Activated naive CD8-positive, alpha-beta T cell treated with anti-CD3 and anti-CD28 coated beads for 36 hours (primary cell): Measurements from ENCODE around the gene PGAM1. TPM values are rescaled to one million over a fixed set of nuclear protein-coding genes. Genes with fewer than 3 reads are reported as not detected.
"Not testable (repeated sequence)": the region's sequence is repeated elsewhere in the genome, so short reads cannot be mapped to it uniquely, and the experiment has no call there.

Source experiments
- DNase-seq: peaks from one replicate; pipeline ENCODE4 v3.0.0; 2021
- H3K27ac Mint-ChIP-seq: one replicate; pipeline ENCODE4 v1.8.0; 2022; ENCODE audit warnings: mild to moderate bottlenecking, moderate library complexity, mixed read lengths
- H3K27me3 Mint-ChIP-seq: one replicate; pipeline ENCODE4 v1.8.0; 2022; ENCODE audit warnings: mild to moderate bottlenecking, mixed read lengths
- H3K36me3 Mint-ChIP-seq: one replicate; pipeline ENCODE4 v1.8.0; 2021; ENCODE audit warnings: mild to moderate bottlenecking, mixed read lengths
- H3K4me1 Mint-ChIP-seq: one replicate; pipeline ENCODE4 v1.8.0; 2021; ENCODE audit warnings: mixed read lengths
- H3K4me3 Mint-ChIP-seq: one replicate; pipeline ENCODE4 v1.8.0; 2022; ENCODE audit warnings: mild to moderate bottlenecking, moderate library complexity, mixed read lengths
- H3K9me3 Mint-ChIP-seq: one replicate; pipeline ENCODE4 v1.8.0; 2022; ENCODE audit warnings: mixed read lengths
- total RNA-seq, 2 experiments: library from RNA; stranded (reverse); gene quantifications; one replicate each; pipeline ENCODE4 v1.2.3, GENCODE V29; 2021

Gene PGAM1
- total RNA-seq, 2 experiments from 2014 or later: 933 to 982 TPM

DNA sequence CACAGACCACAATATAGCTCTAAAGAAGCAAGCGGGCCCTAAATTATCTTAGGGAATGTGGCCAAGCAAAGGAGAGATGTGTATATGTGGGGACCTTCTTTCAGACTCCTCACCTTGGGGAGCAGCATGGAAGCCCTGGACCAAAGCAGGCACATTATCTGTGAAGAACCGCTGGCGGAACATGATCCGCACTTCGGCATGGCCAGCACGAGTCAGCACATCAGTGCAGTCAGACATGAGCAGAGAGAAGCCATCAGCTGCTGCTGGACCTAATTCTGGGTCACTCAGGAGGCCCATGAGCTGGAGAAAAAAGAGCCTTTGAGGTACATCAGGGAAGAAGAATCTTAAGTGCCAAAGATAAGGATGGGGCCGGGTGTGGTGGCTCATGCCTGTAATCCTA lies 33.9 kb downstream of the PGAM1 start:
- H3K27me3 Mint-ChIP-seq: no peaks in the 10 kb centered on the region
- no peak for DNase-seq
- H3K36me3 Mint-ChIP-seq: peaks cover 42% of the 10 kb centered on the region
- H3K9me3 Mint-ChIP-seq: no peaks in the 10 kb centered on the region
- no peak overlapping the region for H3K4me3 Mint-ChIP-seq
- peak overlapping the region; percentile 18 for H3K27ac Mint-ChIP-seq
- H3K4me1 Mint-ChIP-seq: peaks cover 16% of the 10 kb centered on the region

DNA sequence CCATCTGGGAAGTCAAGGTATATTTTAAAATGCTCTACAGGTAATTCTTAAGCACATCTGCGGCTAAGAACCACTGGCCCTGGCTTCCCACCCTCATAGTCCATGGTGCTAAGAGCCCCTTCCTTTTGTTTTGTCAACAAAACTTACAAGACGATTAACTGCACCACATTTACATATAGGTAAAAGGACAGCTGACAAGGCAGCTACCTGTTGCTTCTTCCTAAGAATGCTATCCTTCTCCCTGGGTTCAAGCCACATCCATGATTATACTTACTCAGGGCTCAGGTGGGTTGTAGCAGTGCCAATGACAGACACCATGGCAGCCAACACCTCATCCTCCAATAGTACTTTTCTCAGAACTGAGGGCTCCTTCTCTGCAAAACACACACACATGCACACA lies 36.3 kb downstream of the PGAM1 start:
- H3K27ac Mint-ChIP-seq: no peak overlapping the region

DNA sequence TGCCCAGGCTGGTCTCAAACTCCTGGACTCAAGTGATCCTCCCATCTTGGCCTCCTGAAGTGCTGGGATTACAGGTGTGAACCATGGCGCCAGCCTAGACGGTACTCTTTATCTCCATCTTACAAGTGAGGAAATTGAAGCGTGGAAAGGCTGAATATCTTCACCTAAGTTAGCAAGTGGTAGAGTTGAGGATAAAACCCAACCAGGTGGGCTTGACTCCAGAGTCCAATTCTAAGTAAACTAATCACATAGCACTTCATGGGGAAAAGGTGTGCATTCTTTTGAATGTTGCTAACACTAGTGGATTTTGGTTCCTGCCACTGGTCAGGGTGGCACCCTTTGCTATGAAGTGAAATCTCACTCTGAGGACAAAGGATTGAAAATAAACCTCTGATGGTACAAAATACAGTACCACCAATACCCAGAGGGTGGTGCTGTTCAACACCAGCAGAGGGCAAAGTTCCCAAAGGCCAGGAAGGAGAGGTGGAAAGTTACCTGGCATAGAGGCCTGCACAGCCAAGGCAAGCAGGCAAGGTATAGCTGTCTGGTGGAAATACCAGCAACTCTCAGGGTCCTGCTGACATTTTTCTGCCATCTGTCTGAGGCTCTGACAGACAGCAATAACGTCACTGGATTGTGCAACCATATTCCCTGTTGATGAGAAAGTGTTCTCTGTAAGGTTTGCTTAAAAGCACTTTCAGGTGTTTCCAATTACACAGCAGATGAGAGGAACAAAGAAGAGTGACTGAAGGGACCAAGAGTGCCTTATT lies 37.6 kb downstream of the PGAM1 start:
- Mint-ChIP-seq H3K4me1 (no peaks in the 10 kb centered on the region), H3K36me3 (peaks cover 21% of the 10 kb centered on the region), H3K9me3 (no peaks in the 10 kb centered on the region), H3K27me3 (no peaks in the 10 kb centered on the region), H3K4me3 (no peak overlapping the region), H3K27ac (peak overlapping the region; percentile 12)
- peak; percentile 12 for DNase-seq

More for the DNA sequence above, 36.3 kb downstream of the PGAM1 start:
- H3K9me3 Mint-ChIP-seq: no peaks in the 10 kb centered on the region
- no peaks in the 10 kb centered on the region for H3K27me3 Mint-ChIP-seq
- no peak overlapping the region for H3K4me3 Mint-ChIP-seq
- H3K36me3 Mint-ChIP-seq: peaks cover 30% of the 10 kb centered on the region
- H3K4me1 Mint-ChIP-seq: no peaks in the 10 kb centered on the region
- no peak for DNase-seq

DNA sequence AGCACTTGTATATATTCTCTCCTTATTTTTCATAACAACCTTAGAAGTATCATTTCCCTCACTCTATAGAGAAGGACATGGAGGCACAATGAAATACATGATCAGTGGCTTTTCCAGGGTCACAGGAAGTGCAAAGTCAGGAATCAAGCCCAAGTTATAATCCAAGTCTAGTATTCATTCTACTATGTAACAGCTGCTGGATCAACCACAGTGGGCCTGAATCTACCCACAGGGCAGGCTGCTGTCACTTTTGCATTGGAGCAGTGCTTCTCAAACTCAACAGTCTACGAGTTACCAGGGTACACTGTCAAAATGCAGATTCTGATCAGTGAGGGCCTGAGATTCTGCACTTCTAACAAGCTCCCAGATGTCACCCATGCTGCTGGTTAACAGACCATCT lies 38.2 kb downstream of the PGAM1 start:
- DNase-seq: no peak
- Mint-ChIP-seq H3K9me3 (no peaks in the 10 kb centered on the region), H3K27me3 (no peaks in the 10 kb centered on the region), H3K4me1 (no peaks in the 10 kb centered on the region), H3K27ac (no peak overlapping the region), H3K4me3 (no peak overlapping the region), H3K36me3 (peaks cover 15% of the 10 kb centered on the region)

DNA sequence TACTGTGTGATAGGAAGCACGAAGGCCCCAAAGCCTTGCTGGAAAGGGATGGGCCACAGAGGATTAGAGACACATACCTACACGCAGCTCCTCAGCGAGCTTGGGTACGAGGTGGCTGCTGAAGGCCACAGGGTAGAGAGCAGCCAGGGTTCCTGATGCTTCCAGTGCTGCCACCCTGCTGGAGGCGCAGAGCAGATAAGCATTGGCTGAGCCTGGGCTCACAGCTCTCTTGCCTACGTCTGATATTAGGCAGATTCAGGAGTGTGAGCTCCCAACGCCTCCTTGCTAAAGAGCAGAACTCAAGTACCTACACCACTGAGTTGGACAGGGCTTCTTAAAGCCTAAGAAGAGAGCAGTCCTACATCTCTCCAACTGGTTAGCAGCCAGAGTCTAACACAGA lies 40.0 kb downstream of the PGAM1 start:
- peaks cover 12% of the 10 kb centered on the region for H3K36me3 Mint-ChIP-seq
- H3K4me1 Mint-ChIP-seq: peaks cover 1% of the 10 kb centered on the region

DNA sequence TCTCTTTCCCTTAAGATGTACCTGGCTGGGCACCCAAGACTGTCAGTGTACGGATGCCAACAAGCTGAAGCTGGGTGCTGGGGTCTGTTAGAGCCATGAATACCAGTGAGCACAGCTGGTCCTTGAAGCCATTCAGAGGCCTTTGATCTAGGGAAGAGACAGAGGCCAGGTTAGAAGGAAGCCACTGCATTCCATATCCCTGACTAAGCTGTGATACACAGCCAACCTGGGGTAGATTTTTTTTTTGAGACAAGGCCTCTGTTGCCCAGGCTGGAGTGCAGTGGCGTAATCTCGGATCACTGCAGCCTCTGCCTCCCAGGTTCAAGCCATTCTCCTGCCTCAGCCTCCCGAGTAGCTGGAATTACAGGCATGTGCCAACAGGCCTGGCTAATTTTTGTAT lies 40.8 kb downstream of the PGAM1 start:
- H3K4me3 Mint-ChIP-seq: no peak overlapping the region
- H3K27me3 Mint-ChIP-seq: no peaks in the 10 kb centered on the region
- peaks cover 13% of the 10 kb centered on the region for H3K36me3 Mint-ChIP-seq
- H3K4me1 Mint-ChIP-seq: peaks cover 1% of the 10 kb centered on the region
- H3K9me3 Mint-ChIP-seq: no peaks in the 10 kb centered on the region
- DNase-seq: no peak
- H3K27ac Mint-ChIP-seq: no peak overlapping the region

More for the DNA sequence above, 40.0 kb downstream of the PGAM1 start:
- Mint-ChIP-seq H3K4me3 (no peak overlapping the region), H3K9me3 (no peaks in the 10 kb centered on the region), H3K27ac (no peak overlapping the region), H3K27me3 (no peaks in the 10 kb centered on the region)
- no peak for DNase-seq

DNA sequence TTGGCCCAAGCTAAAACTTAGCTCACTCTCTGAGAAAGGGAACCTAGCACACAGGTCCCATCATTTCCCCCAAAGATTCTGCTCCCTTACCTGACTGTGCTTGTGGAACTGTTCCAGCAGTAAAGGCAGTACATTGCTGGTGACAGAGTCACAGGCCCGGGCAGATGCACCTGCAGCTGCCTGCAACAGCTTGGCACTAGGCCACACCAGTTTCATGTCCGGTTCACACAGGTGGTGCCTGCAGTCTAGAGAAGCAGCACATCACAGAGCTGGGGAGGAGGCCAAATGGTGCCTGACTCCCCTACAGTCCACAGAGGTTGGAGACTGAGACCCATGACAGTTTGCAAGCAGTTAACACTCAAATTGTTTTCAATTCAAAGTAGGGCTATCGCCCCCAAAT lies 42.2 kb downstream of the PGAM1 start:
- Mint-ChIP-seq H3K4me1 (peaks cover 1% of the 10 kb centered on the region), H3K9me3 (no peaks in the 10 kb centered on the region), H3K36me3 (peaks cover 13% of the 10 kb centered on the region), H3K27me3 (no peaks in the 10 kb centered on the region), H3K27ac (no peak overlapping the region), H3K4me3 (no peak overlapping the region)
- DNase-seq: no peak

DNA sequence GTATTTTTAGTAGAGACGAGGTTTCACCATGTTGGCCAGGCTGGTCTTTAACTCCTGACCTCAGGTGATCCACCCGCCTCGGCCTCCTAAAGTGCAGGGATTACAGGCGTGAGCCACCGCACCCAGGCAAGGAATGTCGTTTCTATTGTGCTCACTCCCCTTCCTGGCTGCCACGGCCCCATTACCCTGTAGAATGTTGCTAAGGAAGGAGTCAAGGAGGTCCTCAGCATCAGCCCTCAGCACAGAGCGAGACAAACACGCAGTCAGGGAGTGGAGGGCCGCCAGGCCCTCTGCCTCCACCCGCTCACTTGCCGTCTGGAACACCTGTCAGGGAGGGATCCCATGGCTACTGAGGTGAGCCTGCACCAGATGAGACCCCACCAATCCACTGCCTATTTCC lies 42.8 kb downstream of the PGAM1 start:
- H3K36me3 Mint-ChIP-seq, H3K27ac Mint-ChIP-seq, DNase-seq, H3K9me3 Mint-ChIP-seq, H3K4me1 Mint-ChIP-seq, H3K4me3 Mint-ChIP-seq, H3K27me3 Mint-ChIP-seq: not testable (repeated sequence)

DNA sequence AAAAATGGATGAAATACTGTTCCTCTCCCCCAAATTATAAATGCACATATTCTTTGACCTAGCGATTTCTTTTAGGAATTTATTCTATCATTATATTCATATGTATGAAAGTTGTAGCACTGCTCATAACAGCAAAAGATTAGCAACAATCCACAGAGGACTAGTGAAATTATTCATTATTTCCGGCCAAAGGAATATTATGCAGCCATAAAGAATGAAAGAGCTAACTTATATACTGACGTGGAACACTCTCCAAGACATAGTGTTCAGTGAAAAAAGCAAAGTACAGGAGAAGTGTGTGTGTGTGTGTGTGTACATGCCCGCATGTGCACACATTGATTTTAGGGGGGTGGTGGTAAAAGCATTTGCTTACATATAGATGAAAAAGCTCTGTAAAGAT lies 48.9 kb downstream of the PGAM1 start:
- Mint-ChIP-seq H3K27ac (no peak overlapping the region), H3K36me3 (peaks cover 28% of the 10 kb centered on the region), H3K9me3 (no peaks in the 10 kb centered on the region), H3K4me1 (peaks cover 1% of the 10 kb centered on the region), H3K27me3 (no peaks in the 10 kb centered on the region), H3K4me3 (no peak overlapping the region)
- no peak for DNase-seq

DNA sequence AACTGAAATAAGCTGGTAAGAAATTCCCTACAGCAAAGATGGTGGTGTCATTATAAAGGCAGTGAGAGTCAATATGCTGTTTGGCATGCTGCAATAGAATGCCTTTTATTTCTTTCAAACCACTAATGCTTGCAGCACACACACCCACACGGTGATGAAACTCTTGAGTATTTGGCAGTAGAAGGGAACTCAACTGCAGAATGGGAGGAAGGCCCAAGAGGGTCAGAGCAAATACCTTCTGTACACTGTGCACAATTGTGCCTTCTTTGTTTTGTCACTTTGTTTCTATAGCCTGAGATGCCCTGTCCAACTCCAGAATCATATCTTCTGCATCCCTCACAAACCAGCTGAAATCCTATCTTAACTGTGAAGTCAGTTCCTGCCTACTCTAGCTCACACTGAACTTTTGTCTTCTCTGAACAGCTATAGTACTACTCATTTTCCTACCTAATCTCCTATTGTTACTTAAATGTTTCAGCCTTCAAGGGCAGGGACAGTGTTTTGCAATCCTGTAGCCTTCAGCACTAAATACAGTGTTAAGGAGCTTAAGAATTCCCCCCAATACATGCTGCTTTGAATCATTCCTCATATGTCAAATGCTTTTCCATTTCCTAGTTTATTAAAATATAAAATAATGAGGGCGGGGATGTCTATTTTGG lies 50.1 kb downstream of the PGAM1 start:
- H3K4me3 Mint-ChIP-seq: no peak overlapping the region
- H3K4me1 Mint-ChIP-seq: no peaks in the 10 kb centered on the region
- H3K27ac Mint-ChIP-seq: no peak overlapping the region
- no peaks in the 10 kb centered on the region for H3K9me3 Mint-ChIP-seq
- H3K27me3 Mint-ChIP-seq: no peaks in the 10 kb centered on the region
- no peak for DNase-seq
- peaks cover 34% of the 10 kb centered on the region for H3K36me3 Mint-ChIP-seq

DNA sequence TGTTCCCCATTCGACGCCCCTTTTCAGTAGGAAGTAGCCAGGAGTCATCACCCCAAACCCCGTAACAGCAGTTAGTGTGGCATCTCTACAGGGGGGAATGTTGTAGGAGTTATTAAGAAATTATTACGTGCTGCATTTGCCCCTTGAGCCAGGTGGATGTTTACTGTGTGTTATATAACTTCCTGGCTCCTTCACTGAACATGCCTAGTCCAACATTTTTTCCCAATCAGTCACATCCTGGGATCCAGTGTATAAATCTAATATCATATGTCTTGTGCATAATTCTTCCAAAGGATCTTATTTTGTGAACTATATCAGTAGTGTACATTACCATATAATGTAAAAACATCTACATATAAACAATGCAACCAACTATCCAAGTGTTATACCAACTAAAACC lies 53.4 kb downstream of the PGAM1 start:
- not testable (repeated sequence) for H3K4me1 Mint-ChIP-seq, H3K9me3 Mint-ChIP-seq, H3K27me3 Mint-ChIP-seq, DNase-seq, H3K27ac Mint-ChIP-seq, H3K4me3 Mint-ChIP-seq
- H3K36me3 Mint-ChIP-seq: peaks cover 30% of the 10 kb centered on the region

DNA sequence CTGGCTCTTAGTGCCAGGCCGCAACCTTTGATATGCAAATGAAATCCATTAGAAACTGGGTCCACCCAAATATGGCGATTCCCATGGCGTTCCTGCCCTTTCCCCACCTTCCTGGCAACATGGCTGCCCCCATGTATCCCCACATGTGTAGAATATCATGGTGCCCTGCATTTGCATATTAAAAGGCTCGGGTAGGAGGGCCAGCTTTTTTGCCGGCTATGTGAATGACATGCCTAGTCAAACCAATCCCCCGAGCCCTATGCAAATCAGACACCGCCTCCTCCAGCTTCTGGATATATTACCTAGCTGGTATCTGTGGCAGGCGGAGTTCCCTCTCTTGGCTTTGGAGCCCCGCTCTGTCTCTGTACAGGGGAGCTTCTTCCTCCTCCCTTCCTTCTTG lies 53.9 kb downstream of the PGAM1 start:
- H3K36me3 Mint-ChIP-seq: peaks cover 27% of the 10 kb centered on the region
- H3K27ac Mint-ChIP-seq: no peak overlapping the region
- no peaks in the 10 kb centered on the region for H3K27me3 Mint-ChIP-seq
- no peak for DNase-seq
- no peak overlapping the region for H3K4me3 Mint-ChIP-seq
- no peaks in the 10 kb centered on the region for H3K9me3 Mint-ChIP-seq
- no peaks in the 10 kb centered on the region for H3K4me1 Mint-ChIP-seq

DNA sequence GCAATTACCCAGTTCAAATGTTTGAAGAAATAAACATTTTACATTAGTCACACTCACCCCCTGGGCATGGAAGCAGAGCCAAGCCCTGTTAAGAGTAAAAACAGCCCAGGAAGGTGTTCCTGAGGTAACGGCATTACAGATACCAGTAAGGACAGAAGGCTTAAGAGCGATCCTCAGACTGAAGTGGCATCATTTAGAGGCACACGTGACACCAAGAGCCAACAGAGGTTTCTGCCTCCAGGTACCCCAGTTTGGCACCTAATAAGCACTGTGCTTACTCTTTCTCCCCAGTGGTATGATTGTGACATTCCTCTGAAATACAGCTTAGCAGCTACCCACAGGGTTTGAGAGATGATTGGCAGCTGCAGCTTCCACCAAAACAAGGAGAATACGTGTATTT lies 55.1 kb downstream of the PGAM1 start:
- no peaks in the 10 kb centered on the region for H3K9me3 Mint-ChIP-seq
- peaks cover 2% of the 10 kb centered on the region for H3K4me1 Mint-ChIP-seq
- no peak overlapping the region for H3K27ac Mint-ChIP-seq
- no peak for DNase-seq
- peaks cover 20% of the 10 kb centered on the region for H3K36me3 Mint-ChIP-seq
- H3K4me3 Mint-ChIP-seq: no peak overlapping the region
- H3K27me3 Mint-ChIP-seq: no peaks in the 10 kb centered on the region

DNA sequence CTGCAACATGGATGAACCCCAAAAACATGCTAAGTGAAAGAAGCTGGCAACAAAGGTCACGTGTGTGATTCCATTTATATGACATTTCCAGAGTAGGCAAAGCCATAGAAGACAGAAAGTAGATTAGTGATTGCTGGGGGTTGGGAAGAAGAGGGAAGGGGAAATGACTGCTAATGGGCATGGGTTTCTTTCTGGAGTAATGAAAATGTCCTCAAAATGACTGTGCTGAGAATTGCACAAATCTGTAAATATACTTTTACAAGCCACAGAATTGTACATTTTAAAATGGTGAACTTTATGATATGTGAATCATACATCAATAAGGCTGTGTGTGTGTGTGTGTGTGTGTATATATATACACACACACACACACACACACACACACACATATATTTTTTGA lies 56.4 kb downstream of the PGAM1 start:
- peaks cover 15% of the 10 kb centered on the region for H3K36me3 Mint-ChIP-seq
- H3K27ac Mint-ChIP-seq: no peak overlapping the region
- no peaks in the 10 kb centered on the region for H3K9me3 Mint-ChIP-seq
- H3K4me3 Mint-ChIP-seq: no peak overlapping the region
- peaks cover 6% of the 10 kb centered on the region for H3K4me1 Mint-ChIP-seq
- no peak for DNase-seq
- no peaks in the 10 kb centered on the region for H3K27me3 Mint-ChIP-seq
